Karpas-422 (cell line): ENCODE data around the gene FARS2. TPM values are rescaled to one million over a fixed set of nuclear protein-coding genes. Genes with fewer than 3 reads are reported as not detected.

Experiments
- DNase-seq: peaks from one replicate; pipeline ENCODE4 v3.0.0-alpha.2; 2015
- H2AFZ ChIP-seq: fragments of 200-600 bp; sonication (generic); 2 replicates; pipeline ENCODE4 v1.6.1; 2014; ENCODE audit warnings: antibody characterized with exemption, low read length, mixed read lengths
- H3K27ac ChIP-seq: fragments of 200-600 bp; sonication (generic); 2 replicates; pipeline ENCODE4 v1.5.1; 2014; ENCODE audit warnings: mild to moderate bottlenecking, low read length, moderate library complexity
- H3K27me3 ChIP-seq: fragments of 200-600 bp; sonication (generic); 2 replicates; pipeline ENCODE4 v1.6.1; 2014; ENCODE audit warnings: low read length, mixed read lengths
- H3K36me3 ChIP-seq: fragments of 200-600 bp; sonication (generic); 2 replicates; pipeline ENCODE4 v1.6.1; 2014; ENCODE audit warnings: low read length, mixed read lengths; ENCODE audit not compliant: insufficient read depth
- H3K4me1 ChIP-seq: fragments of 200-600 bp; sonication (generic); 2 replicates; pipeline ENCODE4 v1.6.1; 2014; ENCODE audit warnings: mild to moderate bottlenecking, low read length, mixed read lengths
- H3K4me2 ChIP-seq: fragments of 200-600 bp; sonication (generic); 2 replicates; pipeline ENCODE4 v1.6.1; 2014; ENCODE audit warnings: low read length, low read depth, mild to moderate bottlenecking; ENCODE audit not compliant: poor library complexity, severe bottlenecking
- H3K4me3 ChIP-seq: fragments of 200-600 bp; sonication (generic); 2 replicates; pipeline ENCODE4 v1.5.1; 2014; ENCODE audit warnings: mild to moderate bottlenecking, antibody characterized with exemption, low read length, mixed read lengths
- H3K79me2 ChIP-seq: fragments of 200-600 bp; sonication (generic); 2 replicates; pipeline ENCODE4 v1.6.1; 2014; ENCODE audit warnings: mild to moderate bottlenecking, low read length, mixed read lengths
- H3K9ac ChIP-seq: fragments of 200-600 bp; sonication (generic); 2 replicates; pipeline ENCODE4 v1.6.0; 2014; ENCODE audit warnings: low read length
- H3K9me2 ChIP-seq: fragments of 200-600 bp; sonication (generic), shearing (Covaris generic); replicated peaks from 2 replicates; pipeline ENCODE4 v1.6.0; 2014; ENCODE audit warnings: mild to moderate bottlenecking, low read length, moderate library complexity; ENCODE audit not compliant: insufficient read depth
- H3K9me3 ChIP-seq: fragments of 300-700, 200-600 bp; sonication (generic); 2 replicates; pipeline ENCODE4 v1.6.1; 2014; ENCODE audit warnings: low read length, mixed read lengths
- H4K20me1 ChIP-seq: fragments of 200-600 bp; sonication (generic); 2 replicates; pipeline ENCODE4 v1.6.1; 2014; ENCODE audit warnings: mild to moderate bottlenecking, antibody characterized with exemption, low read length, low read depth; ENCODE audit not compliant: insufficient read depth
- total RNA-seq: library from RNA; depleted of rRNA; stranded (reverse); fragments of >200 nt; shearing (Covaris generic); gene quantifications from 2 replicates; pipeline ENCODE4 v1.2.3, GENCODE V29; 2014; ENCODE audit warnings: low replicate concordance

FARS2 gene
- total RNA-seq, 1 experiment from 2014 or later = 9.0 TPM

GRCh38 chr6:5416250-5416649 is 154.9 kb downstream of the FARS2 start:
- H2AFZ ChIP-seq = no peak overlapping the region
- no peak overlapping the region for H3K27ac ChIP-seq
- no peaks in the 10 kb centered on the region for H3K9me3 ChIP-seq
- H3K9me2 ChIP-seq = no peaks in the 10 kb centered on the region
- H3K36me3 ChIP-seq = no peaks in the 10 kb centered on the region
- no peak overlapping the region for H3K4me2 ChIP-seq
- no peak for DNase-seq
- peaks cover 12% of the 10 kb centered on the region for H4K20me1 ChIP-seq
- H3K4me1 ChIP-seq = no peaks in the 10 kb centered on the region
- no peak overlapping the region for H3K4me3 ChIP-seq
- no peaks in the 10 kb centered on the region for H3K79me2 ChIP-seq
- H3K9ac ChIP-seq = no peak overlapping the region
- no peaks in the 10 kb centered on the region for H3K27me3 ChIP-seq

- peaks cover 16% of the 10 kb centered on the region for H4K20me1 ChIP-seq
- no peaks in the 10 kb centered on the region for H3K9me3 ChIP-seq
- H3K36me3 ChIP-seq = no peaks in the 10 kb centered on the region
- H3K4me3 ChIP-seq = no peak overlapping the region
- no peak overlapping the region for H2AFZ ChIP-seq
- H3K27ac ChIP-seq = no peak overlapping the region
- no peaks in the 10 kb centered on the region; the same call in 1 of the 2 replicates for H3K4me1 ChIP-seq
- no peaks in the 10 kb centered on the region for H3K27me3 ChIP-seq
- no peaks in the 10 kb centered on the region for H3K79me2 ChIP-seq
- no peak overlapping the region for H3K4me2 ChIP-seq
- H3K9ac ChIP-seq = no peak overlapping the region
- no peaks in the 10 kb centered on the region for H3K9me2 ChIP-seq
- DNase-seq = peak; percentile 65
Measured at GRCh38 chr6:5422321-5422915, 161.1 kb downstream of the FARS2 start.

DNA sequence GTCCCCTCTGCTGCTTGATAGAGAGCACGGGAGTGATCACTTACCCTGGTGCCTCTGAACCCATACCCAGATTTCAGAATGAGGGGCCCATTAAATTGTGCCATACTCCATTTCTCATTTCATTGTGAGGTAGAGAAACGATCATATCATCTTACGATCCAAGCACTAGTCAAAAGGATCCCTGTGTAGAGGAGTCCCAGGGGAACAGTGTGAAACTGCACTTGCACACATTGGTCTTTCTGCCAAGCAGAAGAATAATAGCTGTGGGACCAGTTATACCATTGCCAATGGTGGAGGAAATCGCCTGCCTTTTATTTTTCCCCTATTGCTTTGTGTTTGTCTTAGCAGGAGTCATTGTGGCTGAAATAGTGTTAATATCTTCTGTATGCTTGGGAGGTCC is 161.9 kb downstream of the FARS2 start:
- Histone ChIP-seq H3K4me1 (no peaks in the 10 kb centered on the region; the same call in 1 of the 2 replicates), H3K36me3 (no peaks in the 10 kb centered on the region), H3K4me3 (no peak overlapping the region), H3K9ac (no peak overlapping the region), H3K9me2 (no peaks in the 10 kb centered on the region), H3K27me3 (no peaks in the 10 kb centered on the region), H3K79me2 (no peaks in the 10 kb centered on the region), H3K27ac (no peak overlapping the region), H3K9me3 (no peaks in the 10 kb centered on the region), H2AFZ (no peak overlapping the region), H3K4me2 (no peak overlapping the region), H4K20me1 (peaks cover 16% of the 10 kb centered on the region)
- DNase-seq = no peak

- Histone ChIP-seq H3K27ac (no peak overlapping the region), H3K9me2 (no peaks in the 10 kb centered on the region), H3K27me3 (no peaks in the 10 kb centered on the region), H3K4me2 (no peak overlapping the region), H3K4me1 (no peaks in the 10 kb centered on the region; the same call in 1 of the 2 replicates), H4K20me1 (peaks cover 14% of the 10 kb centered on the region; the same call in 1 of the 2 replicates), H2AFZ (no peak overlapping the region), H3K79me2 (no peaks in the 10 kb centered on the region), H3K36me3 (no peaks in the 10 kb centered on the region), H3K4me3 (no peak overlapping the region), H3K9ac (no peak overlapping the region), H3K9me3 (no peaks in the 10 kb centered on the region)
- DNase-seq = no peak
Measured at GRCh38 chr6:5424726-5425125, 163.4 kb downstream of the FARS2 start.

GRCh38 chr6:5425267-5425666 is 164.0 kb downstream of the FARS2 start:
- H3K9ac ChIP-seq = no peak overlapping the region
- no peaks in the 10 kb centered on the region for H3K9me2 ChIP-seq
- H3K9me3 ChIP-seq = no peaks in the 10 kb centered on the region
- H3K79me2 ChIP-seq = no peaks in the 10 kb centered on the region
- no peak overlapping the region for H3K4me3 ChIP-seq
- no peak overlapping the region for H2AFZ ChIP-seq
- no peaks in the 10 kb centered on the region for H3K36me3 ChIP-seq
- H3K4me1 ChIP-seq = no peaks in the 10 kb centered on the region; the same call in 1 of the 2 replicates
- no peak overlapping the region for H3K4me2 ChIP-seq
- peaks cover 20% of the 10 kb centered on the region; the same call in 1 of the 2 replicates for H4K20me1 ChIP-seq
- DNase-seq = no peak
- no peaks in the 10 kb centered on the region for H3K27me3 ChIP-seq
- no peak overlapping the region for H3K27ac ChIP-seq

DNA sequence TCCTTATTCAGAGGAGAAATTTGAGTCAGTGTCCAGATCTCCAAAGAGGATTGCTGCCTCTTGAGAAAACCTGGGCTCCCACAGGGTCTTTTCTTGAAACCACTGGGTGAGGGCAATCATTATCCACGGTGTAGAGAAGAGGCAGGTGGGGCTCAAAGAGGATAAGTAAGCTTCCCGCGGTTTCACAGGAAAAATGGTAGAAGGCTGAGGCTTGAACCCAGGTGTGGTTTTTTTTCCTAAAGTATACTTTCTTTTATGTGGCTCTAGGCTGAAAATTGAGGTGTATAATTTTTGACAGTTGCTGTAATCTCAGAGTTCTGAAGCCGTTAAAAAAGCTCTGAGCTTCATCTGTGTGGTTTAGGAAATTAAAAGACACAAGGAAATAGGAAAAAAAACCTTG is 164.5 kb downstream of the FARS2 start:
- Histone ChIP-seq H4K20me1 (peaks cover 20% of the 10 kb centered on the region; the same call in 1 of the 2 replicates), H3K27me3 (no peaks in the 10 kb centered on the region), H3K4me1 (no peaks in the 10 kb centered on the region; the same call in 1 of the 2 replicates), H3K27ac (no peak overlapping the region), H2AFZ (no peak overlapping the region), H3K9me2 (no peaks in the 10 kb centered on the region), H3K9me3 (no peaks in the 10 kb centered on the region), H3K9ac (no peak overlapping the region), H3K4me2 (no peak overlapping the region), H3K36me3 (no peaks in the 10 kb centered on the region), H3K4me3 (no peak overlapping the region), H3K79me2 (no peaks in the 10 kb centered on the region)
- DNase-seq = no peak

- H3K4me1 ChIP-seq = no peaks in the 10 kb centered on the region; the same call in 1 of the 2 replicates
- no peak overlapping the region for H2AFZ ChIP-seq
- H3K27ac ChIP-seq = no peak overlapping the region
- H3K79me2 ChIP-seq = no peaks in the 10 kb centered on the region
- no peak overlapping the region for H3K9ac ChIP-seq
- no peak overlapping the region for H3K4me2 ChIP-seq
- no peaks in the 10 kb centered on the region for H3K27me3 ChIP-seq
- H3K4me3 ChIP-seq = no peak overlapping the region
- H4K20me1 ChIP-seq = peaks cover 19% of the 10 kb centered on the region; the same call in 1 of the 2 replicates
- H3K9me3 ChIP-seq = no peaks in the 10 kb centered on the region
- H3K9me2 ChIP-seq = no peaks in the 10 kb centered on the region
- no peak for DNase-seq
- no peaks in the 10 kb centered on the region for H3K36me3 ChIP-seq
Measured at GRCh38 chr6:5427586-5427985, 166.3 kb downstream of the FARS2 start.

GRCh38 chr6:5433324-5433723 is 172.0 kb downstream of the FARS2 start:
- Histone ChIP-seq H4K20me1 (0 out of 2 replicates have a peak, but pooled peaks cover 9% of the 10 kb centered on the region), H3K9ac (no peak overlapping the region), H3K9me3 (no peaks in the 10 kb centered on the region), H3K27me3 (no peaks in the 10 kb centered on the region), H3K4me1 (no peaks in the 10 kb centered on the region), H2AFZ (no peak overlapping the region), H3K4me3 (no peak overlapping the region), H3K27ac (no peak overlapping the region), H3K9me2 (no peaks in the 10 kb centered on the region), H3K4me2 (no peak overlapping the region), H3K79me2 (no peaks in the 10 kb centered on the region), H3K36me3 (no peaks in the 10 kb centered on the region)
- DNase-seq = no peak
